Kidney (tissue), 14 donors: ENCODE measurements around the gene MGAT4B. TPM values are rescaled to one million over a fixed set of nuclear protein-coding genes. Genes with fewer than 3 reads are reported as not detected.

ENCODE experiments used
- DNase-seq, 5 donors: peaks; one replicate each; pipeline ENCODE4 v3.0.0-alpha.2; 2013 to 2020
- FAIRE-seq: peaks from 2 replicates; lab custom pipeline; 2012; peaks lifted over from hg19 to GRCh38; lab: Jason Lieb, UNC
- H3K27ac ChIP-seq, 2 donors: one replicate each; pipeline ENCODE4 v1.7.0; 2013; ENCODE audit warnings: low read depth in 2 of 2, low read length in 2 of 2, inconsistent platforms in 1 of 2
- H3K27me3 ChIP-seq: one replicate; pipeline ENCODE4 v1.7.1; 2013; ENCODE audit warnings: low read length, inconsistent platforms; ENCODE audit not compliant: control insufficient read depth, insufficient read depth
- H3K36me3 ChIP-seq, 3 donors: one replicate each; pipeline versions ENCODE4 v1.7.0 to v1.7.1; 2013; ENCODE audit warnings: low read length in 3 of 3, control low read depth in 1 of 3, inconsistent platforms in 1 of 3; ENCODE audit not compliant: insufficient read depth in 3 of 3, control insufficient read depth in 2 of 3
- H3K4me1 ChIP-seq, 3 donors: one replicate each; pipeline versions ENCODE4 v1.7.0 to v1.7.1; 2013; ENCODE audit warnings: low read length in 3 of 3, inconsistent platforms in 1 of 3, low read depth in 1 of 3; ENCODE audit not compliant: control insufficient read depth in 2 of 3, insufficient read depth in 2 of 3
- H3K4me3 ChIP-seq, 3 donors: one replicate each; pipeline versions ENCODE4 v1.7.0 to v1.8.1; 2013; ENCODE audit warnings: low read length in 3 of 3, control low read depth in 1 of 3, inconsistent platforms in 1 of 3
- H3K9ac ChIP-seq, 3 donors: one replicate each; pipeline versions ENCODE4 v1.7.0 to v1.7.1; 2013; ENCODE audit warnings: low read length in 3 of 3, control low read depth in 1 of 3, inconsistent platforms in 1 of 3
- H3K9me3 ChIP-seq, 3 donors: one replicate each; pipeline versions ENCODE4 v1.7.0 to v1.7.1; 2013; ENCODE audit warnings: low read length in 3 of 3, control low read depth in 1 of 3, inconsistent platforms in 1 of 3; ENCODE audit not compliant: control insufficient read depth in 2 of 3, insufficient read depth in 1 of 3
- intact Hi-C: fragments of 100-400 bp; cut with DNase I; formaldehyde crosslinking; loops from one replicate; pipeline ENCODE4 v1.11.1; 2022
- polyA plus RNA-seq: library from polyadenylated mRNA; stranded (reverse); fragments of 350-450 nt; fragmentation: Illumina TruSeq; extraction: RNeasy Lipid Tissue Mini Kit (QIAGEN cat#74804); gene quantifications from one replicate; pipeline ENCODE4 v1.2.3, GENCODE V29; 2014; ENCODE audit warnings: low read depth, low replicate concordance; ENCODE audit not compliant: insufficient read depth
- total RNA-seq: library from RNA; stranded (reverse); fragmentation: NEBNext Ultra II Directional; extraction: Animal tissue kit (Norgen Biotek cat#: 25700); gene quantifications from one replicate; pipeline ENCODE4 v1.2.1, GENCODE V29; 2021
- TF ChIP-seq, protein P1 (sequence below): IDR thresholded peaks from 3 replicates; pipeline ENCODE4 v1.5.1; 2012; ENCODE audit warnings: mild to moderate bottlenecking, moderate library complexity, borderline replicate concordance; ENCODE audit not compliant: insufficient read depth; ENCODE audit errors: extremely low read depth
- donor health status: control.
- donor health status: control.
- donor health status: control.
- donor health status: control.
- donor health status: control.
- donor health status: DM: yes; HTN: yes; CAD: no.
- donor health status: Normal renal cell carcinoma (clear cell type).

Gene MGAT4B
- total and polyA plus RNA-seq, 2 donors from 2014 or later, result 79.4 to 174 TPM

DNA sequence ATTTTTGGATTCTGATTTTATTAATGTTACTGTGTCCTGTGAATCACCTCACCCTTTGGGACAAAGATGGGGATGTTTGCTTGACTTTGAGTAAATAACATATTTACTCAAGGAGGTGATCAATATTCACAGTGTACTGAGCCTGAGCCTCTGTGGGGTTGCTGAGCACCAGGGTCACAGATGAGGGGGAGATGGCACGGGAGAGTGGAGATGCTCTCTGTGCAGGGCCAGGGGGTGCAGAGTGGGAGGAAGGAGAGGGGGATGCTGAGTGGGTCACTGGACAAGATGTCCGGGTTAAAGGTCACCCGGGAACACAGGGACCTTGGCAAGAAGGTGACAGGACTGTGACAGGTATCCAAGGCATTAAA is 18.1 kb upstream of the MGAT4B start:
- no peaks in the 10 kb centered on the region for H3K27me3 ChIP-seq
- TF ChIP-seq, protein P1, sequence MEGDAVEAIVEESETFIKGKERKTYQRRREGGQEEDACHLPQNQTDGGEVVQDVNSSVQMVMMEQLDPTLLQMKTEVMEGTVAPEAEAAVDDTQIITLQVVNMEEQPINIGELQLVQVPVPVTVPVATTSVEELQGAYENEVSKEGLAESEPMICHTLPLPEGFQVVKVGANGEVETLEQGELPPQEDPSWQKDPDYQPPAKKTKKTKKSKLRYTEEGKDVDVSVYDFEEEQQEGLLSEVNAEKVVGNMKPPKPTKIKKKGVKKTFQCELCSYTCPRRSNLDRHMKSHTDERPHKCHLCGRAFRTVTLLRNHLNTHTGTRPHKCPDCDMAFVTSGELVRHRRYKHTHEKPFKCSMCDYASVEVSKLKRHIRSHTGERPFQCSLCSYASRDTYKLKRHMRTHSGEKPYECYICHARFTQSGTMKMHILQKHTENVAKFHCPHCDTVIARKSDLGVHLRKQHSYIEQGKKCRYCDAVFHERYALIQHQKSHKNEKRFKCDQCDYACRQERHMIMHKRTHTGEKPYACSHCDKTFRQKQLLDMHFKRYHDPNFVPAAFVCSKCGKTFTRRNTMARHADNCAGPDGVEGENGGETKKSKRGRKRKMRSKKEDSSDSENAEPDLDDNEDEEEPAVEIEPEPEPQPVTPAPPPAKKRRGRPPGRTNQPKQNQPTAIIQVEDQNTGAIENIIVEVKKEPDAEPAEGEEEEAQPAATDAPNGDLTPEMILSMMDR, result no peak
- no peak overlapping the region for H3K9ac ChIP-seq
- intact Hi-C loops, result no loop called here
- peaks cover 0 to 51% (median 40%) of the 10 kb centered on the region in 3 donors for H3K4me1 ChIP-seq
- peak in 1 of 5 donors; percentile 42 for DNase-seq
- FAIRE-seq, result no peak
- H3K9me3 ChIP-seq, result no peaks in the 10 kb centered on the region
- H3K4me3 ChIP-seq, result peak overlapping the region in 1 of 3 donors; percentile 18
- H3K36me3 ChIP-seq, result peaks cover 5 to 56% (median 31%) of the 10 kb centered on the region in 3 donors
- no peak overlapping the region for H3K27ac ChIP-seq

DNA sequence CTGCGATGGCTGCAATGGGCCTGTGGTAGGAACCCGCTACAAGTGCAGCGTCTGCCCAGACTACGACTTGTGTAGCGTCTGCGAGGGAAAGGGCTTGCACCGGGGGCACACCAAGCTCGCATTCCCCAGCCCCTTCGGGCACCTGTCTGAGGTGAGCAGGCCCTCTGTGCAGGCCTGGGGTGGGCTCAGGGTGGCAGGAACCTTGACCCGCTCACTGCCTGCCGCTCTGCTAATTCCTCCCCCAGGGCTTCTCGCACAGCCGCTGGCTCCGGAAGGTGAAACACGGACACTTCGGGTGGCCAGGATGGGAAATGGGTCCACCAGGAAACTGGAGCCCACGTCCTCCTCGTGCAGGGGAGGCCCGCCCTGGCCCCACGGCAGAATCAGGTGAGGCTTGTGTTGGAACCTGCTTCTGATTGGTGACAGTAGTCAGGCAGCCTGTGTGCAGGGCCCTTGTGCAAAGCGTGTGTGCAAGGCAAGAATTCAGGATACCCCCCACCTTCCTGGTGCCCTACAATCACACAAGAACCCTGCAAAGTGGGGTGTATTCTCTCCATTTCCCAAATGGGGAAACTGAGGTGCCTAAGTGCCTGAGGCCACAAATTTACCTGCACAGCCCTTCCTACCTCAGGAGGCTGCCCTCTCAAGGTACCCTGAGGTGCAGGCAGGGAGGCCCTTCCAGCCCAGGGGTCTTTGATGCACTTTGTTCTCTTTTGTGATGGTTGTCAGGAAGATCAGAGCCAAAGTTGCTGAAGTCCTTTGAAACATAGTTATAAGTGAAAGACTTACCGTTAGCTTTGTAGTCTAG is 17.5 kb upstream of the MGAT4B start:
- intact Hi-C loops, result no loop called here
- Histone ChIP-seq H3K36me3 (peaks cover 5 to 52% (median 27%) of the 10 kb centered on the region in 3 donors), H3K27ac (peak overlapping the region in 1 of 2 donors; percentile 32), H3K4me3 (peak overlapping the region in 1 of 3 donors; percentile 18), H3K9ac (peak overlapping the region in 1 of 3 donors; percentile 18), H3K9me3 (no peaks in the 10 kb centered on the region), H3K4me1 (peaks cover 0 to 55% (median 45%) of the 10 kb centered on the region in 3 donors), H3K27me3 (no peaks in the 10 kb centered on the region)
- peak in 1 of 5 donors; percentile 71 for DNase-seq
- no peak for FAIRE-seq
- TF ChIP-seq, protein P1, result no peak

DNA sequence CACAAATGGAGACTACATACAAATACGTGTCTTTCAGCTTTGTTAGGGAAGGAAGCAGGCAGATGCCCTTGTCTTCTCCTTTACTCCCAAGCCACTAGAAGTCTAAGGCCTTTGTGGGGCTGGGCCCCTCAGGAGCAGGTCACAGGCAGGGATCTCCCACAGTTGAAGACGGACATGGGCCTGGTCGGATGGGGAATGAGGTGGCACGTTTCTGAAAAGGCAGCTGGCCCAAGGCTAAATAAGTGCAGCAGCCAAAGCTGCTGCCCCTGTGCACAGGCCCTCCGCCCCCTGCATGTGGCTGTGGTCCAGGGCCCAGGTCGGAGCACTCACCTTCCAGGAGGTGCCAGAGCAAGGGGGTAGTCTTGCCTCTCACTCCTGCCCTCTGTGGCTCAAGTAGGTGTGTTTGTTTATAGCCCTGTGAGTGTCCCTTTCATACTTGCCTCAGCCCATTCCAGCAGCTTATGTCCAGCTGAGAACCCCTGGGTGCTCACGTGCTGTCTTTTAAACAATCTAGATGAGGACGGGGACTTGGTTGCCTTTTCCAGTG is 15.9 kb upstream of the MGAT4B start:
- FAIRE-seq (no peak), DNase-seq (peak in 1 of 5 donors; percentile 76)
- H3K9ac ChIP-seq, result peak overlapping the region in 1 of 3 donors; percentile 99
- H3K27ac ChIP-seq, result peak overlapping the region; percentile 25 to 100
- intact Hi-C loops, result no loop called here
- H3K4me3 ChIP-seq, result peak overlapping the region in 2 of 3 donors; percentile 77 to 84
- H3K4me1 ChIP-seq, result peaks cover 0 to 54% (median 53%) of the 10 kb centered on the region in 3 donors
- no peaks in the 10 kb centered on the region for H3K9me3 ChIP-seq
- H3K27me3 ChIP-seq, result no peaks in the 10 kb centered on the region
- TF ChIP-seq, protein P1, result peak; percentile 2
- H3K36me3 ChIP-seq, result peaks cover 3 to 40% (median 21%) of the 10 kb centered on the region in 3 donors
